OCI-LY1 (cell line): Measurements from ENCODE around the gene MYBPC1.
A peak's percentile ranks its signal among the peaks of the same experiment; 100 is the strongest.

Source experiments
- H2AFZ ChIP-seq: fragments of 200-600 bp; sonication (generic), shearing (Covaris generic); 2 replicates; pipeline ENCODE4 v1.6.0; 2014; ENCODE audit warnings: antibody characterized with exemption, mild to moderate bottlenecking, low read length
- H3F3A ChIP-seq: fragments of 200-600 bp; sonication (generic), shearing (Covaris generic); 2 replicates; pipeline ENCODE4 v1.6.0; 2014; ENCODE audit warnings: mild to moderate bottlenecking, antibody characterized with exemption, low read length, moderate library complexity; ENCODE audit not compliant: insufficient read depth
- H3K27ac ChIP-seq: fragments of 200-600 bp; sonication (generic); 2 replicates; pipeline ENCODE4 v1.5.1; 2014; ENCODE audit warnings: low read length, mixed run types, mild to moderate bottlenecking, low read depth; ENCODE audit not compliant: poor library complexity, severe bottlenecking
- H3K27me3 ChIP-seq: fragments of 200-600 bp; sonication (generic); 2 replicates; pipeline ENCODE4 v1.6.0; 2014; ENCODE audit warnings: antibody characterized with exemption, mild to moderate bottlenecking, low read length, moderate library complexity; ENCODE audit not compliant: insufficient read depth
- H3K36me3 ChIP-seq: fragments of 200-600 bp; sonication (generic); 2 replicates; pipeline ENCODE4 v1.6.1; 2014; ENCODE audit warnings: mild to moderate bottlenecking, antibody characterized with exemption, low read length, moderate library complexity, mixed read lengths; ENCODE audit not compliant: insufficient read depth
- H3K4me1 ChIP-seq: fragments of 200-600 bp; sonication (generic); 2 replicates; pipeline ENCODE4 v1.5.1; 2014; ENCODE audit warnings: mild to moderate bottlenecking, low read length, moderate library complexity; ENCODE audit not compliant: insufficient read depth, severe bottlenecking
- H3K4me2 ChIP-seq: fragments of 200-600 bp; sonication (generic), shearing (Covaris generic); 2 replicates; pipeline ENCODE4 v1.6.1; 2014; ENCODE audit warnings: low read length
- H3K4me3 ChIP-seq: fragments of 200-600 bp; sonication (generic); 2 replicates; pipeline ENCODE4 v1.5.1; 2014; ENCODE audit warnings: low read length, low read depth, mild to moderate bottlenecking, mixed read lengths; ENCODE audit not compliant: poor library complexity, severe bottlenecking
- H3K79me2 ChIP-seq: fragments of 200-600 bp; shearing (Covaris generic); 2 replicates; pipeline ENCODE4 v1.6.1; 2016; ENCODE audit warnings: mixed run types, low read length, mixed read lengths; ENCODE audit not compliant: insufficient read depth
- H3K9ac ChIP-seq: fragments of 200-600 bp; sonication (generic), shearing (Covaris generic); 2 replicates; pipeline ENCODE4 v1.6.1; 2014; ENCODE audit warnings: mild to moderate bottlenecking, low read length, mixed read lengths
- H3K9me2 ChIP-seq: fragments of 200-600 bp; sonication (generic), shearing (Covaris generic); 2 replicates; pipeline ENCODE4 v1.6.1; 2014; ENCODE audit warnings: low read depth, mild to moderate bottlenecking, low read length, mixed read lengths
- H3K9me3 ChIP-seq: fragments of 200-600 bp; shearing (Covaris generic); 2 replicates; pipeline ENCODE4 v1.6.1; 2014; ENCODE audit warnings: low read length, mixed read lengths
- H4K20me1 ChIP-seq: fragments of 200-600 bp; sonication (generic), shearing (Covaris generic); 2 replicates; pipeline ENCODE4 v1.6.0; 2016; ENCODE audit warnings: mild to moderate bottlenecking, low read length; ENCODE audit not compliant: insufficient read depth
- EZH2 ChIP-seq: fragments of 200-600 bp; sonication (generic), shearing (Covaris generic); IDR thresholded peaks from 2 replicates; pipeline ENCODE4 v1.8.0; 2017; ENCODE audit warnings: borderline replicate concordance, mixed run types, mild to moderate bottlenecking, antibody characterized with exemption, low read length, moderate library complexity, mixed read lengths
- TF ChIP-seq, protein P1 (sequence below): fragments of 200-600 bp; sonication (generic), shearing (Covaris generic); IDR thresholded peaks from 2 replicates; pipeline ENCODE4 v1.5.1; 2017; ENCODE audit warnings: mild to moderate bottlenecking, antibody characterized with exemption, low read length, moderate library complexity, mixed read lengths

MYBPC1 gene

DNA sequence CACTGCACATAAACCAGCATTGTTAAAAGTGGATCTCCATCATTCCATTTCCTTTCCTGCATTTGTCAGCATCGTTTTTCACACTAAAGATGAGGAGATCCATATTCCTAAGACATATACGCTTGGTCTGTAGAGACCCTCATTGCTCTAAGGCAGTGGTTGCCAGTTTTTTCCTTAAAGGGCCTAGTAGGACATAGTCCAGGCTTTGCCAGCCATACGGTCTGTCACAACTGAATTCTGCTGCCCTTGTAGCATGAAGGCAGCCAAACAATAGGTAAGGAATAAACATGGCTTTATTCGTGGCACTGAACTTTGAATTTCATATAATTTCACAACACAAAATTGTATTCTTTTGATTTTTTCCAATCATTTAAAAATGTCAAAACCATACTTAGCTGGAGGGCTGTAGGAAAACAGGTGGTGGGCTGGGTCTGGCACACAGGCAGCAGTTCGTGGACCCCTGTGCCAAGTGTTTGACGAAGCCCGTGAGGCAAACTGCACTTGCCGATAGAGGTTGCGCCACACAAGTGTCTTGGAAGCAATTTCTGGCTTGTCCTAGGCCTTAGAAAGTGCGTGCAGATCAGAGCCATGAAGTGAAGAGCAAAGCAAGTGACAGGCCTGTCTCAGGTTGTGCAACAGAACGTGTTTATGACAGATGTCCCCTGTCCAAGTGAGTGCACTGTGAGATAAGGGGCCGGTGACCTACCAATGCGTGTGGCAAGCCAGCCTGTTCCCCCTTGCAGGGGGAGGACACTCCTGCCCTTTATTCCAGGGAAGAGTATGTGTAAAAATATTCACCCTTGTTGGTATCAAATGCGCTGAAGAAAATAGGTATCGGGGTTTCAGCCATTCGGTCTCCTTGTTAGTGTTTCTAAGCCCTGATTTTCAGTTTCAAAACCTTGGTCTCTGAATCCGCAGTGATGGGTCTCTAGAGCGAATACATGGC is 101.8 kb downstream of the MYBPC1 start:
- TF ChIP-seq, protein P1, sequence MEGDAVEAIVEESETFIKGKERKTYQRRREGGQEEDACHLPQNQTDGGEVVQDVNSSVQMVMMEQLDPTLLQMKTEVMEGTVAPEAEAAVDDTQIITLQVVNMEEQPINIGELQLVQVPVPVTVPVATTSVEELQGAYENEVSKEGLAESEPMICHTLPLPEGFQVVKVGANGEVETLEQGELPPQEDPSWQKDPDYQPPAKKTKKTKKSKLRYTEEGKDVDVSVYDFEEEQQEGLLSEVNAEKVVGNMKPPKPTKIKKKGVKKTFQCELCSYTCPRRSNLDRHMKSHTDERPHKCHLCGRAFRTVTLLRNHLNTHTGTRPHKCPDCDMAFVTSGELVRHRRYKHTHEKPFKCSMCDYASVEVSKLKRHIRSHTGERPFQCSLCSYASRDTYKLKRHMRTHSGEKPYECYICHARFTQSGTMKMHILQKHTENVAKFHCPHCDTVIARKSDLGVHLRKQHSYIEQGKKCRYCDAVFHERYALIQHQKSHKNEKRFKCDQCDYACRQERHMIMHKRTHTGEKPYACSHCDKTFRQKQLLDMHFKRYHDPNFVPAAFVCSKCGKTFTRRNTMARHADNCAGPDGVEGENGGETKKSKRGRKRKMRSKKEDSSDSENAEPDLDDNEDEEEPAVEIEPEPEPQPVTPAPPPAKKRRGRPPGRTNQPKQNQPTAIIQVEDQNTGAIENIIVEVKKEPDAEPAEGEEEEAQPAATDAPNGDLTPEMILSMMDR, result no peak
- TF ChIP-seq EZH2, result no peak
- H3K9me2 ChIP-seq, result no peaks in the 10 kb centered on the region
- peak overlapping the region; percentile 89 for H3K4me3 ChIP-seq
- no peaks in the 10 kb centered on the region for H4K20me1 ChIP-seq
- peaks cover 4% of the 10 kb centered on the region; the same call in 1 of the 2 replicates for H3K36me3 ChIP-seq
- peak overlapping the region; percentile 36; the same call in 1 of the 2 replicates for H2AFZ ChIP-seq
- no peaks in the 10 kb centered on the region for H3K27me3 ChIP-seq
- H3K9me3 ChIP-seq, result 0 out of 2 replicates have a peak, but pooled peaks cover 3% of the 10 kb centered on the region
- H3K79me2 ChIP-seq, result peaks cover 32% of the 10 kb centered on the region
- H3K4me2 ChIP-seq, result peak overlapping the region; percentile 87
- peak overlapping the region; percentile 86 for H3K27ac ChIP-seq
- H3F3A ChIP-seq, result no peaks in the 10 kb centered on the region
- peak overlapping the region; percentile 88 for H3K9ac ChIP-seq
- peaks cover 38% of the 10 kb centered on the region for H3K4me1 ChIP-seq

DNA sequence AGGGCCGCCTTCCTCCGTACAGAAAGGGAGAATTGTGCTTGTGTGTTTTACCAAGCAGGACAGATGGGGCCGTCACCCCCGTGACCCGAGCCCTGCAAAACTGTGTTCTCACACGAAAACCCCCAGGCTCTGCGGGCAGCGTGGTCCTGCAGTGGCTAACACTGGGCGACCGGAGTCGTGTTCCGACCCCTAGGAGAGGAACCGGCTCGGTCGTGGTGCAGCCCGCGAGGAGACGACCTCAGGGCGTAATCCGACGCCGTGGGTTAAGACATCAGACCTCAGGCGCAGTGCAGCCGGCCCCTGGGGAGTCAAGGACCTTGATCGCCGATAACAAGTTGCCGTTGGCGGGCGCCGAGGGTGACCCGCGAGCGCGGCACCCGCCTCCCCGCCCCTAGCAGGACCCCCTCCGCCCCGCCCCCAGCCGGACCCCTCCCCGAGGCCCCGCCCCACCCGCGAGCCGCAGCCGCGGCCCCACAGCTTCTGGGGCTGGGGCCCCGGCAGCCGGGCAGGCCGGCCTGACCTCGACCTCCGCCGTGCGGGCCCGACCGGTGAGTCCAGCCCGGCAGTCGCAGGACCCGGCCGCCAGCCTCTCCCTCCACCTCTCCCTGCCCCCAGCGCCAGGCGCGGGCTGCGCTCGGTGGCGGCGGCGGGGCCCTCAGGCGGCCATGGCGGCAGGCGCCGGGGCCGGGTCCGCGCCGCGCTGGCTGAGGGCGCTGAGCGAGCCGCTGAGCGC is 102.6 kb downstream of the MYBPC1 start, which contains the start of gene CHPT1:
TSS of gene CHPT1 (plus strand) at position 444 of the 733 bp plus-strand sequence. CDS start at position 666, 222 bp downstream.
- Histone ChIP-seq H3K4me3 (peak within 1 kb of the TSS; percentile 89), H3K79me2 (peaks cover 41% of the 10 kb centered on the region), H3K27me3 (no peaks in the 10 kb centered on the region), H3F3A (no peaks in the 10 kb centered on the region), H3K4me1 (peaks cover 43% of the 10 kb centered on the region), H4K20me1 (no peaks in the 10 kb centered on the region), H3K27ac (peak within 1 kb of the TSS; percentile 87), H3K9ac (peak within 1 kb of the TSS; percentile 88), H3K9me3 (0 out of 2 replicates have a peak, but pooled peaks cover 3% of the 10 kb centered on the region), H3K9me2 (no peaks in the 10 kb centered on the region), H3K4me2 (peak within 1 kb of the TSS; percentile 87), H3K36me3 (peaks cover 4% of the 10 kb centered on the region; the same call in 1 of the 2 replicates), H2AFZ (peak within 1 kb of the TSS; percentile 36; the same call in 1 of the 2 replicates)
- TF ChIP-seq, protein P1, result no peak
- no peak for TF ChIP-seq EZH2

DNA sequence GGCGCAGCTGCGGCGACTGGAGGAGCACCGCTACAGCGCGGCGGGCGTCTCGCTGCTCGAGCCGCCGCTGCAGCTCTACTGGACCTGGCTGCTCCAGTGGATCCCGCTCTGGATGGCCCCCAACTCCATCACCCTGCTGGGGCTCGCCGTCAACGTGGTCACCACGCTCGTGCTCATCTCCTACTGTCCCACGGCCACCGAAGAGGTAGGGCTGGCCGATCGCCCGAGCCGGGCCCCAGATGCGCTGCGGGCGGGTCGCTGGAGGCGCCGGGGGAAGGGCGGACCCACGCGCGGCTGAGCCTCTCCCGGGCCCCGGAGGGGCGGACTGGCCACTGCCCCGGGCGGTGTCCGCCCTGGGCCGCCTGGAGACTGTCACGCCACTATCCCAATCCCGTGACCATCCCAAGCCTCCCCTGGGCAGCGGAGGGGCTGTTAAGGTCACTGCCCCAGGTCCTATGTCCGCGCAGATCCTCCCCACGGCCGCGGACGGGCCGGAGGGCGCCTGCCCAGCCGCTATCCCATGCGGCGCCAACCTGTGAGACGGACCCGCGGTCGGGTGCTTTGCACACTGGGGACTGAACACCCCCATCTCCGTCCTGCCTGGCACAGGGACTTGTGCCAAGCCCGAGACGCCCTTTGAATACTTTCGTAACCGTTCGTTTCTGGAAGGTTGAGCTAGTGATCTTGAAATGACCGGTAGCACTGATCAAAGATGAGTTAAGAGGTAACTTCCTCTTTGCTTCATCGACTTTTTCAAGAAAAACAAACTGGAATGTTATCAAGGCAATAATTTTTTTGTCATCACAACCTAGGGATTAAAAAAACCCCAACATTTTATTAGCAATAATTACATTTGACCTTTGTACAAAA is 103.4 kb downstream of the MYBPC1 start:
- Histone ChIP-seq H3K79me2 (peaks cover 49% of the 10 kb centered on the region), H2AFZ (no peak overlapping the region), H3K4me3 (peak overlapping the region; percentile 89), H3K9me3 (0 out of 2 replicates have a peak, but pooled peaks cover 3% of the 10 kb centered on the region), H3K9me2 (no peaks in the 10 kb centered on the region), H3F3A (no peaks in the 10 kb centered on the region), H3K27ac (peak overlapping the region; percentile 87), H3K27me3 (no peaks in the 10 kb centered on the region), H4K20me1 (no peaks in the 10 kb centered on the region), H3K9ac (peak overlapping the region; percentile 88), H3K4me2 (peak overlapping the region; percentile 87), H3K4me1 (peaks cover 51% of the 10 kb centered on the region), H3K36me3 (peaks cover 4% of the 10 kb centered on the region; the same call in 1 of the 2 replicates)
- TF ChIP-seq, protein P1, result no peak
- TF ChIP-seq EZH2, result no peak
